ENCODE results near the gene RABL6.
"Not testable (repeated sequence)": the region's sequence is repeated elsewhere in the genome, so short reads cannot be mapped to it uniquely, and the experiment has no call there.

The RABL6 gene

DNA sequence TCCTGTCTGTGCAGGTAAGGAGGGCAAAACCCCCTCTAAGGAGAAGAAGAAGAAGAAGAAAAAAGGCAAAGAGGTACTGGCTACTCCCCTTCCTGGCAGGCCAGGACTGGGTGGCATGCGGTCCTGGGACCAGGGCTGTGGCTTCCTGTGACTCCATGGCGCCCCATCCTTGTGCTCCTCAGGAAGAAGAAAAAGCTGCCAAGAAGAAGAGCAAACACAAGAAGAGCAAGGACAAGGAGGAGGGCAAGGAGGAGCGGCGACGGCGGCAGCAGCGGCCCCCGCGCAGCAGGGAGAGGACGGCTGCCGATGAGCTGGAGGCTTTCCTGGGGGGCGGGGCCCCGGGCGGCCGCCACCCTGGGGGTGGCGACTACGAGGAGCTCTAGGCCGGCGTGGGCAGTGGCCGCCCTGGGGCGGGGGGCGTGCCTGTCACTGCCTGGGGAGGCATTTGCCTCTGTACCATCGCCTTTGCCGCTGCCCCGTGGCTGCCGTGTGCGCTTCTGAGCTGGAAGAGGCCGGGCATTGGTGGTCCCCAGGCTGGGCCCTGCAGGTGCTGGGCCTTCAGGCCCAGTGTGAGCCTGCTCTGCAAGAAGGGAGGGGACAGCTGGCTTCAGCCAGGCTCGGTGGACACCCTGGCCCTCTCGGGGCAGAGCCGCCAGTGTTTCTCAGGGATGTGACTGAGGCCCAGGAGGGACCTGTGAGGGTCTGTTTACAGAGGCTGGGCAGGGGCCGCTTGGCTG is 32.6 kb downstream of the RABL6 start:
- no peak for DNase-seq (ENCODE audit: low read depth, low spot score)
- Histone ChIP-seq H3K27ac (peak overlapping the region; percentile 79), H3K36me3 (ENCODE audit: insufficient read depth, low read length) (no peaks in the 10 kb centered on the region; the same call in 1 of the 2 replicates), H3K4me3 (no peak overlapping the region), H3K9ac (ENCODE audit: insufficient read length) (no peak overlapping the region), H3K9me3 (ENCODE audit: low read depth, low read length) (no peaks in the 10 kb centered on the region)
- no peak for TF ChIP-seq EZH2 (IDR thresholded peaks at IDR 0.05)
- TF ChIP-seq POLR2AphosphoS5 (IDR thresholded peaks at IDR 0.05; ENCODE audit: borderline replicate concordance, low read depth, low read length): no peak; the same call in none of the 2 replicates
- no peak for TF ChIP-seq FOXP2 (optimal IDR thresholded peaks at IDR 0.05; ENCODE audit: control extremely low read depth, extremely low read length, insufficient read depth)

DNA sequence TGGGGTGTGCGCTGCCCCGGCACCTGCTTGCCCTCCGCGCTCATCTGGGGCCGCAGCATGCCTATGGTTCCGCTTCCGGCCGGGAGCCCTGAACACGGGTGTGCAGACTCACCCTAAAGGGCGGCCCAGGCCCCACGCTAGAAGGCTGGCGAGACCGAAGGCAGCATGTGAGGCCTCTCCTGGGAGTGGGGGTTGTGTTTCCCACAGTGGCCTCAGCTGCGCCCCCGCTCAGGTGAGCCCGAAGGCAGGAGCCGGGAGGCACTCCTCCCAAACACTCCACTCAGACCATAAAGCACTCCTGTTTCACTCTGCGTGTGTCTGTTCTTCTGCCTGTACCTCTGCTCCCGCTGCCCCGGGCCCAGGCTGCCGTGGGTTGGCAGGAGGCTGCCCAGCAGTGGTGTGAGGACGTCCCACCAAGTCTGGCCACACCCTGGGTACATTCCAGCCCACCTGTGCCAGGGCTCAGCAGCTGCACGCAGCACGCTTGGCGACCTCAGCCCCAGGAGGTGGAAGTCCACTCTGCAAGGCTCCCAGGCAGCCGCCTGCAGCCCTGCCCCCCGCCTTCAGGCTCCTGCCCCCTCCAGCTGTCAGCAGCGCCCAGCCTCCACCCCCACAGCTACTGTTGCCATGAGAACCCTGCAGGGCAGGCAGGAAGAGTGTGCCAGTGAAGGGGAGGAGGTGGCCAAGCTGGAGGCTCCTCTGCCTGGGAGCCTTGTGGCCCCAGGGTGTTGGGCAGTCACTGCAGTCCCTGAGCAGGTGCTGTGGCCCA is 33.3 kb downstream of the RABL6 start:
- Histone ChIP-seq H3K27ac (peak overlapping the region; percentile 79), H3K4me3 (peak overlapping the region; percentile 38; the same call in 1 of the 2 replicates), H3K9me3 (ENCODE audit: low read depth, low read length) (no peaks in the 10 kb centered on the region), H3K36me3 (ENCODE audit: insufficient read depth, low read length) (no peaks in the 10 kb centered on the region; the same call in 1 of the 2 replicates), H3K9ac (ENCODE audit: insufficient read length) (no peak overlapping the region)
- DNase-seq (ENCODE audit: low read depth, low spot score): no peak
- no peak; the same call in 1 of the 2 replicates for TF ChIP-seq POLR2AphosphoS5 (IDR thresholded peaks at IDR 0.05; ENCODE audit: borderline replicate concordance, low read depth, low read length)
- TF ChIP-seq FOXP2 (optimal IDR thresholded peaks at IDR 0.05; ENCODE audit: control extremely low read depth, extremely low read length, insufficient read depth): no peak
- TF ChIP-seq EZH2 (IDR thresholded peaks at IDR 0.05): no peak

DNA sequence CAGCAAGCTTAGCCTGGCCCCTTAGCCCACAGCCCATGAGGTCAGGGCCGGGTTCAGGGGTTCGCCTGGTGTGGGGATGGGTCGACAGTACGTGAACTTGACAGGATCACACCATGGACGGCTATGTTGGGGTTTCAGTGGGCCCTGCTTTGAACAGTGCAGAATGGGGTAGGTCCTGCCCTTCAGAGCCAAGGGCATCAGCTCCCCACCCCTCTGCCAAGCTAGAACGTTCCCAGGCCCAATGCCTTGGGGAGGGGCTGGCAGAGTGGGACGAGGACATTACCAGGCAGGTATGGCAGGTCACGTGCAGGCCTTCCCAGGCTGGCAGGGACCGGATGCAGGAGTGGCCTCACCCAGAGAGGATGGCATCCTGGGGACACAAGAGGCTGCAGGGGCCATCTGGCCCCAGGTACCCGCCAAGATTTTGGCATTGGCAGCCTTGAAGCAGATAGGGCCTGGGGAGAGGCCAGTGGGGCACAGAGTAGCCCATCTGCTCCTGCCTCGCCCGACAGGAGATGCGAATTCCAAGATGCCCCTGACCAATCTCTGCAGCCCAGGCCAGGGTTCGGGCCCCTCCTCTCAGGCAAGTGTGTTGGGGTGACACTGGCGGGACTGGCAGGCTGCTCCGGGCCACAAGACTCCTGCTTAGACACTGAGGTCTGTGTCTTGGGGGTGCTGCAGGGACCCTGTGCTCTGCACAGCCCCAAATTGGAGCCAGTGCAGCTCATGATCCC is 34.1 kb downstream of the RABL6 start:
- not testable (repeated sequence) for DNase-seq (ENCODE audit: low read depth, low spot score); H3K9ac ChIP-seq (ENCODE audit: insufficient read length); H3K36me3 ChIP-seq (ENCODE audit: insufficient read depth, low read length); H3K9me3 ChIP-seq (ENCODE audit: low read depth, low read length); H3K27ac ChIP-seq
- peak overlapping the region; percentile 38; the same call in 1 of the 2 replicates for H3K4me3 ChIP-seq

DNA sequence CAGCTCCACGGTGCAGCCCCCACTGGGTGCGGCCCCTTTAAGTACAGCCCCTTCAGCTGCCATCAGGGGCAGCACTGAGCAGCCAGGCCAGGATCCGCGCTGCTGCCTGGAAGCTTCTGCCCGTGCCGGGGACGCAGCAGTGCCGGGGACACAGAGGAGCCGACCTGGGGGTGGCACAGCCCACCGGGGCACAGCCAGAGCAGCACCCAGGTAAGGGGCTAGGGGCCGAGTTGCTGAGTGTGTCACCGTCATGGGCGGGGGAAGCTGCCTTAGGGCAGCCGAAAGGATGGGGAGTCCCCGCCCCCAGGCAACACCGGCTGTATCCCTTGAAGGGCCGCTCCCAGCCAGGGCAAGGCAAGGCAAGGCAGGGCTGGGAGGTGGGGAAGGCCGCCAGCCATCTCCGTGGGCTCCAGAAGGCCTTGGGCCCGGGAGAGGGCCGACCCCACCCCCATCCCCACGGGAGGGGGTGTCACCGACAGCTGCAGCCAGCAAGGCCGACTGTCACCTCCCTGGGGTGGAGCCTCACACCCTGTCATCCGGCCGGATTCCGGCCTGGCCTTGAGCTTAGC is 34.7 kb downstream of the RABL6 start, which contains the start of gene AJM1:
Gene AJM1 (plus strand): TSS at position 99 of the 569 bp plus-strand sequence. CDS start 1,937 bp downstream, outside the sequence.
- peak within 1 kb of the TSS; percentile 63 for H3K4me3 ChIP-seq
- H3K9ac ChIP-seq (ENCODE audit: insufficient read length); H3K36me3 ChIP-seq (ENCODE audit: insufficient read depth, low read length); H3K27ac ChIP-seq; DNase-seq (ENCODE audit: low read depth, low spot score); H3K9me3 ChIP-seq (ENCODE audit: low read depth, low read length): not testable (repeated sequence)

DNA sequence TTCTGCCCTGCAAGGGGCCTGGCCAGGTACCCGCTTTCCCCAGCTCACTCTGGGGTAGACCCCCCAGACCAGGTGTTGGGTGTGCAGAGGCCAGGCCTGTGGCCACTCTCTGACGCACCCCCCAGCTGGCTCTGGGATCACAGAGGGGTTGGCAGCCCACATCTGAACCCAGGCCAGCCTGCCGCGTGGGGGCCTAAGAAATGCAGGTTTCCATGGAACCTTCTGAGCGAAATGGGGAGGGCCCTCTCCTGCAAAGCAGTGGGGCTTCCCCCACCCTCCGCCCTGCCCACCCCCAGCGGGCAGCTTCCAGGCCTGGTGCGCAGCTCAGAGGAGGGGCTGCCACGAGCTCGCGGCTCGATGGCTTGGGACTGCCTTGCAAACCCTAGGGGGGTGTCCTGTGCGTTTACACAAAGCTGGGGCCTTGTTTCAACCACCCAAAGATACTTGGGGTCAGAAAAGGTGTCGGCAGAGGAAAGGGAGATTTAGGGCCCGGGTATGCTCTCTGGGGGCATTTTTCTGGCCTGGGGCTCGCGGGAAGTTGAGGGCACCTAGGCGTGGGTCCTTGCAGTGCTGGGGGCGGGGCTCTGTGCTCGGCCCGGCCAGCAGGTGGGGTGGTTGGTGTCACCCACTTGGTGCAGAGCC is 35.5 kb downstream of the RABL6 start:
- H3K27ac ChIP-seq; H3K36me3 ChIP-seq (ENCODE audit: insufficient read depth, low read length); H3K4me3 ChIP-seq; DNase-seq (ENCODE audit: low read depth, low spot score); H3K9me3 ChIP-seq (ENCODE audit: low read depth, low read length); H3K9ac ChIP-seq (ENCODE audit: insufficient read length): not testable (repeated sequence)

DNA sequence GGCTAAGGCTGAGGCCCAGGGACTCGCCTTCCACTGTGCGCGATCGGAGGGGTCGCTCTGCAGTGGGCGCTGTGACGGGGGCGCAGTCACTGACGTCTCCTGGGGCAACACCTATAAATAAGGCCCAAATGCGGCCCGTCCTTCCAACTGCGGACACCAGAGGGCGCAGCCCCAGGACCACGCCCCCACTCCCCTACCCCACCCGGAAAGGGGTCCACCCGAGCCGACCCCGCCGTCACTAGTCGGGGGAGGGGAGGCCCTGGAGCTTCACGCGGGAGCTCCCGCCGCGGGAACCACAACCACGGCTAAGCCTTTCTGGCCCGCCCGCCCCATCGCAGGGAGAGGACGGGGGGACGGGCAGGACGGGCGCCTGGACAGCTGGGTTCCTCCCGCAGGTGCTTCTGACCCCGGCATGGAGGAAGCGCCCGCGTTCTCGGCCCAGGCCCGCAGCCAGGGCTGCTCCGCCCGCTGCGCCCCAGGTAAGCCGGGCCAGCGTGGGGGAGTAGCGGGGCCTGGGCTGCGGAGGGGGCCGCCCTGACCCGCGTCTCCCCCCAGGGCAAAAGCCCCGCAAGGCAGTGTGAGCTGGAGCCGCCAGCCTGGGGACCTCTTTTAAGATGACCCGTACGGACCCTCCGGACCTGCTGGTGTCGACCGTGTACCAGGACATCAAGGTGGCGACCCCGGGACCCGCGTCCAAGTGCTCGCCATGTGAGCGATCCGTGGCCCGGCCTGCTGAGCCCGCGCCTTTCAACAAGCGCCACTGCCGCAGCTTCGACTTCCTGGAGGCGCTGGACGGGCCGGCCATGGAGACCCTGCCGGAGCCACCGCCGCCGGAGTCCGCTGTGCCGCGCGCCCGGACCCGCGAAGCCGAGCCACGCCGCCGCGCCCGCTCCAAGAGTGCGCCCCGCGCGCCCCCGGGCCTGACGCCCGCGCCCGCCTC is 36.3 kb downstream of the RABL6 start:
- not testable (repeated sequence) for H3K36me3 ChIP-seq (ENCODE audit: insufficient read depth, low read length); H3K9me3 ChIP-seq (ENCODE audit: low read depth, low read length); H3K9ac ChIP-seq (ENCODE audit: insufficient read length); DNase-seq (ENCODE audit: low read depth, low spot score); H3K27ac ChIP-seq; H3K4me3 ChIP-seq

DNA sequence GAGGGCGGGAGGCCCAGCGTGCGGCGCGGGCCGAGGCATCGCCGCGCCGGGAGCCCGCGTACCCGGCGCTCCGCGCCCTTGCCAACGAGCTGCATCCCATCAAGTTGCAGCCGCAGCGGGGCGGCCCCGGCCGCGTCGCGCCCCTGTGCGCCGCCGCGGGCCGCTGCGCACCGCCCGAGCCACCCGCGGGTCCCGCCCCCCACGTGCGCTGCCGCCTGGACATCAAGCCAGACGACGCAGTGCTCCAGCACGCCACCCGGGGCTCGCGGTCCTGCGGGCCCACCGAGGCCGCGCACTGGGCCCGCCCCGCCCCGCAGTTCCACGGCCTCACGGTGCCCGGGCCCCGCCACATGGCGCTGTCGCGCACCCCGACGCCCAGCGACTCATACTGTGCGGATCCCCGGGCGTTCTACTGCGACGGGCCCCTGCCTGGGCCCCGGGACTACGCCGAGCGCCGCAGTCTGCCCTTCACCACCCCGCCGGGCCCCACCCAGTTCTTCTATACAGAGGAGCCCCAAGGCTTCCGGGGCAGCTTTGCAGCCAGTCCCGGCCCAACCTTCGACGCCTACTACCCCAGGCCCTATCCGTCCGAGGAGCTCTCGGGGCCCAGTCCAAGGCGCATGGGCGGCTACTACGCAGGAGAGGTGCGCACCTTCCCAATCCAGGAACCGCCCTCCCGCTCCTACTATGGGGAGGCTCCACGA is 37.2 kb downstream of the RABL6 start:
- TF ChIP-seq POLR2AphosphoS5 (IDR thresholded peaks at IDR 0.05; ENCODE audit: borderline replicate concordance, low read depth, low read length) (no peak), FOXP2 (optimal IDR thresholded peaks at IDR 0.05; ENCODE audit: control extremely low read depth, extremely low read length, insufficient read depth) (no peak), EZH2 (IDR thresholded peaks at IDR 0.05) (no peak)
- no peak for DNase-seq (ENCODE audit: low read depth, low spot score)
- no peak overlapping the region for H3K4me3 ChIP-seq

More for the DNA sequence above, 37.2 kb downstream of the RABL6 start:
- Histone ChIP-seq H3K27ac (no peak overlapping the region), H3K9ac (ENCODE audit: insufficient read length) (no peak overlapping the region), H3K36me3 (ENCODE audit: insufficient read depth, low read length) (no peaks in the 10 kb centered on the region), H3K9me3 (ENCODE audit: low read depth, low read length) (no peaks in the 10 kb centered on the region)

Data from SK-N-MC (cell line).